NCI-H1048 (cell line): ENCODE measurements around the gene OIT3.
"Not testable (repeated sequence)": the region's sequence is repeated elsewhere in the genome, so short reads cannot be mapped to it uniquely, and the experiment has no call there.

Experiments used
- DNase-seq: peaks from one replicate; lab custom pipeline; 2025; lab: John Stamatoyannopoulos, UW

OIT3 gene

GRCh38 chr10:72903941-72904446 lies 10.5 kb downstream of the OIT3 start:
- not testable (repeated sequence) for DNase-seq

- no peak for DNase-seq
These were observed 11.3 kb downstream of the OIT3 start for GRCh38 chr10:72904806-72905205.

- no peak for DNase-seq
These were observed 12.9 kb downstream of the OIT3 start for GRCh38 chr10:72906446-72906845.

DNA sequence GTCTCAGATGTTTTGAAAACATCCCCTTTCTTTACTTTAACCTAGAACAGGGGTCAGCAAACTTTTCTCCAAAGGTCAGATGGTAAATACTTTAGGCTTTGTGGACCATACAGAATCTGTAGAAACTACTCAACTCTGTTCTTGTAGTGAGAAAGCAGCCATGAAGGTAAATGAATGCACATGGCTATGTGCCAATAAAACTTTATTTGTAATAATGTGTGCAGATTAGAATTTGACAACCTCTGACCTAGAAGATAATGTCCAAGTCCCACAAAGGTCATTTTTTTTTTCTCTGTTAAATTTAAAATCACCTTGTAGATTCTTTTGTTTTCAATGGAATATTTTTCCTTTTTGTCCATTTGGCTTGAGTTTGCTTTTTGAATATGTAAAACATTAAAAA lies 17.2 kb downstream of the OIT3 start:
- DNase-seq, result no peak

GRCh38 chr10:72911758-72912157 lies 18.2 kb downstream of the OIT3 start:
- no peak for DNase-seq

- no peak for DNase-seq
These were observed 19.2 kb downstream of the OIT3 start for GRCh38 chr10:72912736-72913135.

GRCh38 chr10:72913287-72913686 lies 19.7 kb downstream of the OIT3 start:
- DNase-seq, result no peak

DNA sequence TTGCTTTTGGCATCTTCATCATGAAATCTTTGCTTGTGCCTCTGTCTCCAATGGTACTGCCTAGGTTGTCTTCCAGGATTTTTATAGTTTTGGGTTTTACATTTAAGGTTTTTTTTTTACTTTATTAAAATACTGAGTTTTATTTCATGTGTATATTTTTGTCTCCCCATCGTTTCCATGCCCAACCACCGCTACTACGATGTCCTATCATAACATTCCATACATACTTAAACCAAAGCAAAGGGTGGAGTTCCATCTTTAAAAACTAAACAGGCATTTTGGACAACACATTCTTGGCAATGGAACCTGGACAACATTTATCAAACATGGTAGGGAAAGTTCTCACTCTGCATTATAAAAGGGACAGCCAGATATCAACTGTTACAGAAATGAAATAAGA lies 23.7 kb downstream of the OIT3 start:
- DNase-seq, result not testable (repeated sequence)

DNA sequence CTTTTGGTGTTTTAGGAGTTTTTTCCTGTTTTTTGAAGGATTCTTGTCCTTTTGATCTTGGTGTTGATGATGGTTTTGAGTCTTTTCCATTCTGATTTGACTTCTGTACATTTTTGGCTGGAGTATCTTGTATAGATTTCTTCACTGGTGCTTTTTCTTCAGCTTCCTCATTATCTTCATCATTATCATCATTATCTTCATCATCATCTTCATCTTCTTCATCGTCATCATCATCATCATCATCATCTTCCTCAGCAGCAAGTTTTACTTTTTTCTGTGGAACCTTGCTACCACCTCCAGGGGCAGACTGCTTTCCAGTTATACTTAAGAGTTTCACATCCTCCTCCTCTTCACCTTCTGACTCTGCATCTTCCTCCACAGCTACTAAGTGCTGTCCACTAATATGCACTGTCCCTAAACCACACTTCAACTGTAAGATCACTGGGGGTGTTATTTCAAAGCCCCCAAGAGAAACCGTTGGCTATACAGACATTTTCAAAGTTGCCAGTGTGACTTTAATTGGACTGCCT lies 24.3 kb downstream of the OIT3 start:
- DNase-seq, result not testable (repeated sequence)

GRCh38 chr10:72918352-72918751 lies 24.8 kb downstream of the OIT3 start:
- no peak for DNase-seq

- DNase-seq, result not testable (repeated sequence)
These were observed 27.7 kb downstream of the OIT3 start for GRCh38 chr10:72921147-72921683.

- no peak for DNase-seq
These were observed 30.8 kb downstream of the OIT3 start for GRCh38 chr10:72924351-72924750.

DNA sequence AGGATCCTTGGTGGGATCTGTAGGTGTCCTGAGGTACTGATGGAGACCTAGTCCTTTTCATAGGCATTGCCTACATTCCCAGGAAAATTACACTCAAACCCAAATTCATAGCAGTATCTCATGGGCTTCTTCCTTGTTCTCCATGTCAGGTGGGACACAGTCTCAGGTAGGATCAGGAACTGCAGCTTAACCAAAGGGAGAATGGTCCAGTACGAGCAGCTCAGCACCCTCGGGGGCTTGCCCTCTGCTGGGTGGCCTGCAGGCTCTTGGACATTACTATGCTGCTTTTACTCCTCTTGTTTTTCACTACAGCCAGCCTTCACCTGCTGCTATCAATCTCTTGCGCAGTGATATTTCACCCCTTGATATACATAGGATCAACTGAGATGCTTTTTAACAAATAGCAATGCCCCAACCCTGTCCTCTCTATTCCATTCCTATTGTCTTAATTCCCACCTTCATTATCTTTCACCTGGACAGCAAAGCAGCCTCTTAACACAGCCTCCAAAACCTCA lies 32.5 kb downstream of the OIT3 start:
- DNase-seq, result no peak

DNA sequence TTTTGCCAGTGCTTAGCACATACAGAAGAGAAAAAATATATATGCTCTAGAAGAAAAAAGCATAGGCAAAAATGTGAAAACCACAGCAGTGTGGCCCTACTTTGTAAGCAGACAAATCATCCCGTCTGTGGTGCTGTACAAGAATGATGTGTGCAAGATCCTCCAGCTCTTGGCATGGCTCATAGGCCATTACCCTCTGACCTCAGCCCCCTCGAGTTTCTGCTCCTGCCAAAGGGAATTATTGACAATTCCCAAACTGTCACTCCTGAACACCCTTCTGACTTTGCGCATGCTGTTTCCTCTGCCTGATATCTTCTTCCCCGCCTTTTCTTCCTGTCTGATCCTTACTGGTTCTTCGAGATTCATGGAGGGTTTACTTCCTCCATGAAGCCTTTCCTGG lies 33.9 kb downstream of the OIT3 start:
- DNase-seq, result no peak

DNA sequence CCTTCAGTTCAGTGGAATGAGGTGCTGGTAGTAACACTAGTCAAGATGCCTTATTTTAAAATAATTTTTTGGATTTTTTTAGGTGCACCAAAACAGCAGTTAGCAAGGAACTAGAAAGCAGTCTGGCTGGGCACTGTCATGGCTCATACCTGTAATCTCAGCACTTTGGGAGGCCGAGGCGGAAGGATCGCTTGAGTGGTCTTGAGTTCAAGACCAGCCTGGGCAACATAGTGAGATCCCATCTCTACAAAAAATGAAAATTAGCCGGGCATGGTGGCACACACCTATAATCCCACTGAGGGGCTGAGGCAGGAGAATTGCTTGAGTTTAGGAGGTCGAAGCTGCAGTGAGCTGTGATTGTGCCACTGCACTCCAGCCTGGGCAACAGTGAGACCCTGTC lies 35.3 kb downstream of the OIT3 start:
- no peak for DNase-seq

- DNase-seq, result no peak
These were observed 36.7 kb downstream of the OIT3 start for GRCh38 chr10:72930276-72930675.

DNA sequence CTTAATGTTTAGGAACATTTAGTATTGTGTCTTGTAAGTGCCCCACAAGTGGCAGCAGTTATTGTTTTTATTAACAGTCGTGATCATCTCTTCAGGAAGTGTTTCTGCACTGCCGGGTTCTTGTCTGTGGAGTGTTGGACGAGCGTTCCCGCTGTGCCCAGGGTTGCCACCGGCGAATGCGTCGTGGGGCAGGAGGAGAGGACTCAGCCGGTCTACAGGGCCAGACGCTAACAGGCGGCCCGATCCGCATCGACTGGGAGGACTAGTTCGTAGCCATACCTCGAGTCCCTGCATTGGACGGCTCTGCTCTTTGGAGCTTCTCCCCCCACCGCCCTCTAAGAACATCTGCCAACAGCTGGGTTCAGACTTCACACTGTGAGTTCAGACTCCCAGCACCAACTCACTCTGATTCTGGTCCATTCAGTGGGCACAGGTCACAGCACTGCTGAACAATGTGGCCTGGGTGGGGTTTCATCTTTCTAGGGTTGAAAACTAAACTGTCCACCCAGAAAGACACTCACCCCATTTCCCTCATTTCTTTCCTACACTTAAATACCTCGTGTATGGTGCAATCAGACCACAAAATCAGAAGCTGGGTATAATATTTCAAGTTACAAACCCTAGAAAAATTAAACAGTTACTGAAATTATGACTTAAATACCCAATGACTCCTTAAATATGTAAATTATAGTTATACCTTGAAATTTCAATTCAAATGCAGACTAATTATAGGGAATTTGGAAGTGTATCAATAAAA lies 38.9 kb downstream of the OIT3 start:
- DNase-seq, result no peak

DNA sequence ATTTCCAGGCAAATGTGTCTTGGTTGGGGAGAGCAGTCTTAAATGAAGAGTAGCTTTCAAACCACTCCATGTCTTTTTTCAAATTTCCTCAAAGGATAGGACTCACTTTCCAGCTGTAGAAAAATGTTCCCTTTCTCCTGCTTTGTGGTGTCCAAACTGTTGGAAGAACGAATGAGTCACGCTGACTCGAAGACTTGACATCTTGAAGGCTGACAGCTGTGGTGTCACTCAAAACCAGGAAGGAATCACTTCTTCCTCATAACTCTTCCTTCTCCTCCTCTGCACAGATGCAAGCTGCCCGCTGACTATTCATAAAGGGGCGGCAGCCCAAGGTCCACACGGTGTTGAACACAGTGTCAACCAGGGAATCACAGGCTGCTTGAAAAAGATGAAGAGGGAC lies 41.8 kb downstream of the OIT3 start:
- DNase-seq, result no peak

DNA sequence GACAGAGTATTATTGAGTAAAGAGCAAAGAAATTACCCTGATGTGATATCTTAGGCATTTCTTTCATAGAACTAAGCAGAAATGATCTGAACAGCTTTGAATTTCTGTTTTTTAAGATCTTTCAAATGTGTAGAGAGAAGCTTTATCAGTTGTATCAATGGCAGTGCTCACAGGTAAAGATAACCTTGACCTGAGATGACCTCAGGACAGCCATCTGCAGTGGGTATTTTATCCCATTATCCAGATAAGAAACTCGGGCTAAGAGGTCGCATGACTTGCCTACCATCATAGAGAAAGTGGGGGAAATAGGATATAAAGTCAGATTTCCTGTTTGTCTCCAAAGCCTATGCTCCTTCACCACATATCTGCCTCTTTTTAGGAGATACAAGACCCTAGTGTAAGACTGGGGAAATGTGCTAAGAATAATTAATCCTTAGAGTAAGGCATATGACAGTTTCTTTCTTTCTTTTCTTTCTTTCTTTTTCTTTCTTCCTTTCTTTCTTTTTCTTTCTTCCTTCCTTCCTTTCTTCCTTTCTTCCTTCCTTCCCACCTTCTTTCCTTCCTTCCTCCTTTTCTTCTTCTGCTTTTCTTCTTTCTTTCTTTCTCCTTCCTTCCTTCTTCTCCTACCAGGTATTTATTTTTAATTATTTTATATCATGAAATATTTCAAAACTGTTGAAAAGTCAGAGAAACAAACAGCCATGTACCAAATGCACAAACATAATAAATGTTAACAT lies 50.1 kb downstream of the OIT3 start:
- no peak for DNase-seq

DNA sequence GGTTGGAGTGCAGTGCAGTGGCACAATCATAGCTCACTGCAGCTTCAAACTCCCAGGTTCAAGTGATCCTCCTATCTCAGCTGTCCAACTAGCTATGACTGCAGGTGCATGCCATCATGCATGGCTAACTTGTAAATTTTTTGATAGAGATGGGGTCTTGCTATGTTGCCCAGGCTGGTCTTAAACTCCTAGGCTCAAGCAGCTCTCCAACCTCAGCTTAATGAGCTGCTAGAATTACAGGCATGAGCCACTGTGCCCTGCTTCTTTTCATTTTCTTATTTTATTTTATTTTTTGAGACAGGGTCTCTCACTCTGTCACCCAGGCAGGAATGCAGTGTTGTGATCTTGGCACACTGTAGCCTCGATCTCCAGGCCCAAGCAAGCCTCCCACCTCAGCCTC lies 53.4 kb downstream of the OIT3 start:
- no peak for DNase-seq

GRCh38 chr10:72948762-72949161 lies 55.2 kb downstream of the OIT3 start:
- no peak for DNase-seq

DNA sequence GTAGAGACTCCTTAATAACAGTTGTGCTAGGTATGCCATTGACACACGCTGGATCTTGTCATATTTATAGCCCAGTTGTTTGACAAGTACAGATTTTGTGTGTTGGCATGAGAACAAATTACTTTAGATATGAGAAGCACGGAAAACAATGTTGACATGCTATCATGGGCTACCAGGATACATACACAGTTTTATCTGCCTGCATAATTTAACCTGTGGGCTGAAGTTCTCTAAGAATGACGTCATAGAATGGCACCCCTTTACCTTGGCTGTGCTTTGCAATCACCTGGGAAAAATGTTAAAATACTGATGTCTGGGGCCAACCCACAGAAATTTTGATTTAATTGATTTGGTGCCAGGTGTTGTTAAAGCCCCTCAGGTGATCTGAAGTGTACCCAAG lies 58.2 kb downstream of the OIT3 start:
- DNase-seq, result no peak

DNA sequence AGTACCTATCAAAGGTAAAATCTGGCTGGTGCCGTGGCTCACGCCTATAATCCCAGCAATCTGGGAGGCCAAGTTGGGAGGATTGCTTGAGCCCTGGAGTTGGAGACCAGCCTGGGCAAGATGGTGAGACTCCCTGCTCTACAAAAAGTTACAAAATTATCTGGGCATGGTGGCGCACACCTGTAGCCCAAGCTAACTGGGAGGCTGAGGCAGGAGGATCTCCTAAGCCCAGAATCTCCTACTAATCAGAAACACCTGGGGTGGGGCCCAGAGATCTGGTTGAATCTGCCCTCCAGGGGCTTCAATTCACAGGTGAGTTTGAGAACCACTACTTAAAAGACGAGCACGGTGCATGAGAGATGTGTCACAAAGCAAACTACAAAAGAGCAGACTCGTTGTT lies 58.6 kb downstream of the OIT3 start:
- no peak for DNase-seq
